ENCODE results near the gene LY6G6F.

The LY6G6F gene

DNA sequence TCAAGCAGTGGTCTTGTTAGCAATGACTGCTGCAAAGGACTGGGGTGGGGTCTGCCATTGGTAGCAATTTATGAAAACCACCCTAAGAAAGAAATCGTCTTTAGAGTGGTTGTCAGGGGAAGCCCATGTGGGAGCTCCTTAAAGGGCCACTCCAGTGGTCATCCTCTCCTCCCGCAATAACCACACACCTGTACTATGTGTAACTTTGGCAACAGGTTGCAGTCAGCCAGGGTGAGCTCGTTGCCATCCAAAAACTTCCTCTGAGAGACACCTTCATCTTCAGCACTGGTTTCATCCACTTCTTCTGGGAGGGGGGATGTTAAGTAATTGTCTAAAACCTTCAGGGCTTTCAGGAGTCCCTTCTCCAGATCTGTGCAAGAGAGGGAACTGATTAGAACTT lies 25.4 kb downstream of the LY6G6F start:
- no peak for DNase-seq (ENCODE audit: low read depth)
- H3K4me3 ChIP-seq (ENCODE audit: low read length), result no peak overlapping the region
- TF ChIP-seq, protein P1, sequence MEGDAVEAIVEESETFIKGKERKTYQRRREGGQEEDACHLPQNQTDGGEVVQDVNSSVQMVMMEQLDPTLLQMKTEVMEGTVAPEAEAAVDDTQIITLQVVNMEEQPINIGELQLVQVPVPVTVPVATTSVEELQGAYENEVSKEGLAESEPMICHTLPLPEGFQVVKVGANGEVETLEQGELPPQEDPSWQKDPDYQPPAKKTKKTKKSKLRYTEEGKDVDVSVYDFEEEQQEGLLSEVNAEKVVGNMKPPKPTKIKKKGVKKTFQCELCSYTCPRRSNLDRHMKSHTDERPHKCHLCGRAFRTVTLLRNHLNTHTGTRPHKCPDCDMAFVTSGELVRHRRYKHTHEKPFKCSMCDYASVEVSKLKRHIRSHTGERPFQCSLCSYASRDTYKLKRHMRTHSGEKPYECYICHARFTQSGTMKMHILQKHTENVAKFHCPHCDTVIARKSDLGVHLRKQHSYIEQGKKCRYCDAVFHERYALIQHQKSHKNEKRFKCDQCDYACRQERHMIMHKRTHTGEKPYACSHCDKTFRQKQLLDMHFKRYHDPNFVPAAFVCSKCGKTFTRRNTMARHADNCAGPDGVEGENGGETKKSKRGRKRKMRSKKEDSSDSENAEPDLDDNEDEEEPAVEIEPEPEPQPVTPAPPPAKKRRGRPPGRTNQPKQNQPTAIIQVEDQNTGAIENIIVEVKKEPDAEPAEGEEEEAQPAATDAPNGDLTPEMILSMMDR (conservative IDR thresholded peaks at IDR 0.05; ENCODE audit: low read depth, low read length), result no peak

DNA sequence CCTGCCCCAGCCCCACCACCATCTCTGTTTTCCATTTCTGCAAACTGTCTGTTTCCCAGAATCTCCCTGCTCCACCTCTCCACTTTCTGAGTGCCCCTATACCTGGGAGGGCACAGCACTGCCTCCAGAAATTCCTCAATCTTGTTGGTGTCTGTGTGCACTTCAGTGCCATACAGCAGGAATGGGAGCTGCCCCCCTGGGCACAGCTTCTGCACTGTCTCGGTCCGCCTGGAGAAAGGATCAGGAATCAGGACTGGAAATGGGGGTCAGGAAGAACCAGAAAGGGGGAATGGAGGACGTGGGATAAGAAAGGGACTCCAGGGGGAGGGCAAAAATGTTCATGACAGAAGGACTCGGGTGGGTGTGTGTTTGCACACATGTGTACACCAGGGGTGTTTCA lies 27.1 kb downstream of the LY6G6F start:
- DNase-seq (ENCODE audit: low read depth), result no peak
- TF ChIP-seq, protein P1 (conservative IDR thresholded peaks at IDR 0.05; ENCODE audit: low read depth, low read length), result no peak
- peak overlapping the region; percentile 81 for H3K4me3 ChIP-seq (ENCODE audit: low read length)

DNA sequence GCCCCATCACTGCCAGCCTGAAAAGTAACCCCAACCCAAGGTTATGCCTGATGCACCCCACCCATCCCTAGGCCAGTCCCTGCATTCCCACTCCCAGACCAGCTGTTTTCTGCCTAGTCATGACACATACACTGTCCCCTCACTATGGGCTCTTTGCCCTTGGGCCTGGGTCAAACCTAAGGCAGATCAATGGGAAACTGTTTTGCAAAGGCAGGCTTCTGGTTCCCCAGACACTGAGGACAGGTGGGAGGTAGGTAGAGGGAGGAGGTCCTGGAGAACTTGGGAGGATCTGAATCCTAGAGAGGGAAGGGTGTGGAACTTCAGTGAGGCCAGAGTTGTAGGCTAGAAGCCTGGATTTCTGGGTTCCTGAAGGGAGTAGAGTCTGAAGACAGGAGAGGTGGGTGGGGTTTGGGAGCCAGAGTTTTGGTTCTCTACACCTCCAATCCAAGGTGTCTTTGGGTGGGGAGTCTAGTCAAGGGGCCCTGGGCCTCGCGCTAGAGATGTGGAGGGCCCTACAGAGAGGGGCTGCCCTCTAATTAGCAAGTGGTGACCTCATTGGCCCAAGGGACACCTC lies 27.7 kb downstream of the LY6G6F start:
- H3K4me3 ChIP-seq (ENCODE audit: low read length), result peak overlapping the region; percentile 81
- TF ChIP-seq, protein P1 (conservative IDR thresholded peaks at IDR 0.05; ENCODE audit: low read depth, low read length), result no peak
- no peak for DNase-seq (ENCODE audit: low read depth)

DNA sequence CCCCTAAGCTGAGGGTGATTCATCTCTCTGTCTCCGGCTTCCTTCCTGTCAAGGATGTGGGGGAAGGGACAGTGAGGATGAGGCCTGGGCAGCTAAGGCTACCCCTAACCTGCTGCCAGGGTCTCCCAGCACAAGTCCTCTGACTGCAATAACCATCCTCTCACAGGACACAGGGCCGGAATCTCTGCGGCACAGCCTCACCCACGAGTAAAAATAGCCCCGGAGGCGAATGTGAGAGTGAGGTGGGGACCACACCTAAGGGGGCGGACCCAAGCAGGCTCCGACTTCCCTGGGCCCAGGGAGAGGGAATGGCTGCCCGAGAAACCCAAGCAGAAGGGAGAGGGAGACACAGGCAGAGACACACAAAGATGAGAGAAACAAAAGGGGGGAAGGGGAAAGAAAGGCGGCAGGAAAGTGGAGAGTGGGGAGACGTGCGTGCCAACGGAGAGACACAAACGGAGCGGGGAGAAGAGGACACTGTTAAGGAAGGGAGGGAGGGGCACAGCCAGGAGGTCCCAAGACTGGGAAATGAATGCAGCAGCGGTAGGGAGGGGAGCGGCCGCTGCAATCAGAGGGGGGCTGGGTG lies 28.2 kb downstream of the LY6G6F start:
- H3K4me3 ChIP-seq (ENCODE audit: low read length), result peak overlapping the region; percentile 81
- TF ChIP-seq, protein P1 (conservative IDR thresholded peaks at IDR 0.05; ENCODE audit: low read depth, low read length), result no peak
- DNase-seq (ENCODE audit: low read depth), result no peak

DNA sequence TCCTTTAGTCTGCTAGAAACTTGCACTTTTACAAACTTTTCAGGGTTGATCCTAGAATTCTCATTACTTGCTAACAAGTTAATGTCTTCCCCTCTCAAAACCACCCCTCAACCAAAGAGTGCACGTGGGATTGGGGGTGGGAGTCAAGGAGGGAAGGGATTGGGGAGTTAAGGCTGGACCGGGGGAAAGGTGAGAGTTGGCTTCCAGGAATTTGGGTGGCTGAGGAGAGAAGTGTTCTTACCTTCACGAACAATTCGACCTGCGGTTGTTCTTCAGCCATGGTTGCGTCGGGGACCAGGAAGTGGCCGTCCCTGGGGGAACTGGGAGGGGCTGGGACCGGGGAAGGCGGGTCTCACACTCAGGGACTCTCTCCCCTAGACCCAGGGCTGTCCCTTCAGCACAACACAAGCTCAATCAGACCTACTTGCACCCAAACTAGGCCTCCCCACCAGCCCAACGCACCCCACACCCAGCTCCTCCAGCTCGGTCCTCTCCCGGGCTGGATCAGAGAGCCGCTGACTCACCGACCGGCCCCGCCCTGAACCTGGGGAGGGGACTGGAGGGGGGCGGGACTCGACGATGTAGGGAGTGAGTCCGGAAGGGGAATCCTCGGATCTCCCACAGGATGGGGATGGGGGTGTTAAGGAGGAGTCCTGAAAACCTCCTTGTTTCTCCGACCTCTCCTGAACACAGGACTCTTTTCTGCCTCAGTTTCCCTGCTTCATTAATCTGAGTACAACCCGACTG lies 29.5 kb downstream of the LY6G6F start, which contains the start of gene CLIC1:
CLIC1 (minus strand) TSS at position 510 of the 747 bp plus-strand sequence; CDS start at position 280, 230 bp downstream.
- no peak for DNase-seq (ENCODE audit: low read depth)
- TF ChIP-seq, protein P1 (conservative IDR thresholded peaks at IDR 0.05; ENCODE audit: low read depth, low read length), result no peak
- H3K4me3 ChIP-seq (ENCODE audit: low read length), result peak within 1 kb of the TSS; percentile 81

DNA sequence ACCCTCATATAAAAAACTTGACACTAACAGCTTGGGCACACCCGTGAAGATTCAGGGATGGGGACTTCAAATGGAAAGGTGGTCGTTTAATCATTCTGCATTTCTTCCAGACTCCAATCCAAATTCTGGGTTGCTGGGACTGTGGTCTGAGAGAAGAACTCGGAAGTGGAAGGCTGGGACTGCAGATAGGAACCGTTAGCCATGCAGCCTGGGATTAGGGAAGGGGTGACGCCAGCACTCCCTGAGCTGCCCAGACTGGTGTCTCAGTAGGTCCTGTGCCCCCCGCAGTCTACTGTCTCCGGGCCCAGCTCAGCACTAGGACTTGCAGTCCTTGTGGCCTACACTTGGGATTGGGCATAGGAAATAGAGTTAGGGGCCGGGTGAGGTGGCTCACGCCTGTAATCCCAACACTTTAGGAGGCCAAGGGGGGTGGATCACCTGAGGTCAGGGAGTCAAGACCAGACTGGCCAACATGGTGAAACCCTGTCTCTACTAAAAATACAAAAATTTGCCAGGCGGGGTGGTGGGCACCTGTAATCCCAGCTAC lies 30.2 kb downstream of the LY6G6F start:
- DNase-seq (ENCODE audit: low read depth), result no peak
- peak overlapping the region; percentile 81 for H3K4me3 ChIP-seq (ENCODE audit: low read length)
- TF ChIP-seq, protein P1 (conservative IDR thresholded peaks at IDR 0.05; ENCODE audit: low read depth, low read length), result no peak

Measured in retinal pigment epithelial cell (primary cell).